Measurements from ENCODE around the gene CYP4A22. TPM values are rescaled to one million over a fixed set of nuclear protein-coding genes. Genes with fewer than 3 reads are reported as not detected.

The CYP4A22 gene
- 0.33 TPM for polyA plus RNA-seq (2012; ENCODE audit: insufficient read length, low read depth)

- TF ChIP-seq POLR2AphosphoS5 (IDR thresholded peaks at IDR 0.05; ENCODE audit: low read depth, low read length) (no peak), REST (IDR thresholded peaks at IDR 0.05; ENCODE audit: insufficient read depth in 1 of 2, low read depth in 2 of 2, low read length in 2 of 2) (no peak), FOXP2 (optimal IDR thresholded peaks at IDR 0.05; ENCODE audit: borderline replicate concordance, extremely low read depth, extremely low read length, insufficient read depth) (no peak), TAF1 (IDR thresholded peaks at IDR 0.05; ENCODE audit: borderline replicate concordance, insufficient read depth, low read length) (no peak), SIN3A (IDR thresholded peaks at IDR 0.05; ENCODE audit: borderline replicate concordance, insufficient read depth, low read length) (no peak)
Observed at GRCh38 chr1:47137198-47137597, at the start of gene CYP4A22. TSS of gene CYP4A22 (plus strand) at chr1:47137441. CDS start at chr1:47137486, 45 bp downstream.

GRCh38 chr1:47104816-47105215 is 32.4 kb upstream of the CYP4A22 start:
- TF ChIP-seq POLR2AphosphoS5 (IDR thresholded peaks at IDR 0.05; ENCODE audit: low read depth, low read length) (no peak), FOXP2 (optimal IDR thresholded peaks at IDR 0.05; ENCODE audit: borderline replicate concordance, extremely low read depth, extremely low read length, insufficient read depth) (no peak), TAF1 (IDR thresholded peaks at IDR 0.05; ENCODE audit: borderline replicate concordance, insufficient read depth, low read length) (no peak), SIN3A (IDR thresholded peaks at IDR 0.05; ENCODE audit: borderline replicate concordance, insufficient read depth, low read length) (no peak), REST (IDR thresholded peaks at IDR 0.05; ENCODE audit: insufficient read depth in 1 of 2, low read depth in 2 of 2, low read length in 2 of 2) (no peak)

GRCh38 chr1:47106792-47107191 is 30.4 kb upstream of the CYP4A22 start:
- TF ChIP-seq REST (IDR thresholded peaks at IDR 0.05; ENCODE audit: insufficient read depth in 1 of 2, low read depth in 2 of 2, low read length in 2 of 2) = no peak
- no peak for TF ChIP-seq FOXP2 (optimal IDR thresholded peaks at IDR 0.05; ENCODE audit: borderline replicate concordance, extremely low read depth, extremely low read length, insufficient read depth)
- no peak for TF ChIP-seq POLR2AphosphoS5 (IDR thresholded peaks at IDR 0.05; ENCODE audit: low read depth, low read length)

GRCh38 chr1:47113178-47113577 is 24.1 kb upstream of the CYP4A22 start:
- TF ChIP-seq POLR2AphosphoS5 (IDR thresholded peaks at IDR 0.05; ENCODE audit: low read depth, low read length) (no peak), FOXP2 (optimal IDR thresholded peaks at IDR 0.05; ENCODE audit: borderline replicate concordance, extremely low read depth, extremely low read length, insufficient read depth) (no peak), REST (IDR thresholded peaks at IDR 0.05; ENCODE audit: insufficient read depth in 1 of 2, low read depth in 2 of 2, low read length in 2 of 2) (no peak), TAF1 (IDR thresholded peaks at IDR 0.05; ENCODE audit: borderline replicate concordance, insufficient read depth, low read length) (no peak), SIN3A (IDR thresholded peaks at IDR 0.05; ENCODE audit: borderline replicate concordance, insufficient read depth, low read length) (no peak)

- TF ChIP-seq POLR2AphosphoS5 (IDR thresholded peaks at IDR 0.05; ENCODE audit: low read depth, low read length) (no peak), SIN3A (IDR thresholded peaks at IDR 0.05; ENCODE audit: borderline replicate concordance, insufficient read depth, low read length) (no peak), TAF1 (IDR thresholded peaks at IDR 0.05; ENCODE audit: borderline replicate concordance, insufficient read depth, low read length) (no peak), FOXP2 (optimal IDR thresholded peaks at IDR 0.05; ENCODE audit: borderline replicate concordance, extremely low read depth, extremely low read length, insufficient read depth) (no peak), REST (IDR thresholded peaks at IDR 0.05; ENCODE audit: insufficient read depth in 1 of 2, low read depth in 2 of 2, low read length in 2 of 2) (no peak)
Observed at GRCh38 chr1:47128221-47128620, 9.0 kb upstream of the CYP4A22 start.

Measured in PFSK-1 (cell line).